HG03521 (cell line): ENCODE results near the gene UBQLN1.

Experiments used
- ATAC-seq: cut with Tn5 transposase; IDR thresholded peaks from one replicate; pipeline ENCODE4 v1.9.1; 2021; ENCODE audit warnings: mild to moderate bottlenecking, moderate library complexity; ENCODE audit not compliant: unreplicated experiment

UBQLN1 gene

DNA sequence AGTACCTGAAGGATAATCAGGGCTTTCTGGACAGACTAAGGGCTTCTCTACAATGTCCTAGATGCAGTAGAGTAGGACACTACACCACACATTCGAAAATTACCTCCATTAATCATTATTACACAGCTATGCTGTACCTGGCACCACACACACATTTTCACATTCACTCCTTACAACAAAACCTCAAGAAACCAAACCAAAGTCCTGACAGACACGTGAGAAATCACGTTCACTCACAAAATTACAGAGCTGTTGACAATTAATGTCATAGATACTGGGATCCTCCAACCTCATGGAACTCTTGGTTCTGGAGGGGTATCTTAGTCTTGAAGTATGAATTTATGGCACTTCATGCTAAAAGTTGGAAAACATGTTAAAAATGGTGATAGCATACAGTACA, 16.3 kb downstream of the UBQLN1 start:
- ATAC-seq = no peak

DNA sequence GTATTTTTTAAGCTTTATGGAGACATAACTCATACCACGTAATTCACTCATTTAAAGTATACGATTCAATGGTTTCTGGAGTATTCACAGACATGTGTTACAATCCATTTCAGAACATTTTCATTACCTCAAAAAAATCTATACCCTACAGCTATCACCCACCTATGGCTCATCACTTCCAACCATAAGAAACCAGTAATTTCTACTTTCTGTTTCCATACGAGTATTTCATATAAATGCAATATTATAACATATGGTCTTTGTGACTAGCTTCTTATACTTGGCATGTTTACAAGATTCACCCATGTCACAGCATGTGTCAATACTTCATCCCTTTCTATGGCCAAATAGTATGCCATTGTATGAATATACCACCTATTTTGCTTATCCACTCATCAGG, 18.8 kb downstream of the UBQLN1 start:
- no peak for ATAC-seq

DNA sequence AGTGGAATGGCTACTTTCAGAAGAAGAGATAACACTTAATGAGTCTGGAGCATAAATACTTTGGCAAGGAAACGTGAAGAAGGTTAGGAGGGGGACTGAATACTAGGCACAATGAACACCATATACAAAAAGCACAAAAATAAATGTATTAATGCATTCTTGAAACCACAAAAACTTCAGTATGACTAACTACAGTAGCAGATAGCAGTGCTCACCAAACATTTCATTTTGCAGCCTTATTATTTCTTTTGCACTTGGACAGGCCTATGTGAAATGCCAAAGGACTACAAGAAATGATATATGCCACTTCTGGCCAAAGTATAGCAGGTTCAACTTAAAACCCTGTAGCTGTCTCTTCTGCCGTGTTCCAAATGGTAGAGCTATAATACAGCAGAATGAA, 26.3 kb downstream of the UBQLN1 start:
- no peak for ATAC-seq

DNA sequence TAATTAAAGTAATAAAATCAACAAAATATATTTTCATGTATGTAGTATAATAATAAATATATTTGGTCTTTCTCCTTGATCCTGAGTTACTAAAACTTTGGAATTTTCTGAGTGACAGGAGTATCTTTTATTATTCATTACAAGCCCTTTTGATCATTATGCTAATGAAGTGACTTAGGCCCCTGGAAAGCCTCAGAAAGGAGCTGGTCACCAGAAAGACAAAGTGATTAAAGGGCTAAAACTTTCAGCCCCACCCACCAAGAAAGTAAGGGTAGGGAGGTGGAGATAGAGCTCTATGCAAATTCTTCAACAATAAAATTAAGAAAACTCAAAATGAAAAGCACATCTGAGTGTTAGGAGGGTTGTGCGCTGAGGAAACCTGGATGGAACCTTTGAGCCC, 27.5 kb downstream of the UBQLN1 start:
- ATAC-seq = no peak

- ATAC-seq = no peak
Measured at GRCh38 chr9:83677596-83677995, 30.2 kb downstream of the UBQLN1 start.

DNA sequence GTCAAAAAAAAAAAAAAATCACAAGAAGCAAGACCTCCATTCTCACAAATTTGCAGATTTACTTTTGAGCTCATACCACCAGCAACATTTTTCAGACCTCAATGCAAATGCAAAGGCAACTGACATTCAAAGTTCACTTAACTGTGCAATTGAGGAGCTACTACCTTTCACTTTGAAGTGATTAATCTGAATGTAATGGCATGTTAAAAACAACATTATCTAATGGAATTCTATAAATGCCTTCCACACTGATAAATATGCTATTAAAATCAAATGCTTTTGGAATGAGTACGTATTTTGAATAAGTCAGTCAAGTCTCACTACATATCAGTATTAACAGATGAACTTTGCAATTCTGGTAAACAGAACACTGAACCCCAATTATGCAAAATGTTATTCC, 32.3 kb downstream of the UBQLN1 start:
- no peak for ATAC-seq

DNA sequence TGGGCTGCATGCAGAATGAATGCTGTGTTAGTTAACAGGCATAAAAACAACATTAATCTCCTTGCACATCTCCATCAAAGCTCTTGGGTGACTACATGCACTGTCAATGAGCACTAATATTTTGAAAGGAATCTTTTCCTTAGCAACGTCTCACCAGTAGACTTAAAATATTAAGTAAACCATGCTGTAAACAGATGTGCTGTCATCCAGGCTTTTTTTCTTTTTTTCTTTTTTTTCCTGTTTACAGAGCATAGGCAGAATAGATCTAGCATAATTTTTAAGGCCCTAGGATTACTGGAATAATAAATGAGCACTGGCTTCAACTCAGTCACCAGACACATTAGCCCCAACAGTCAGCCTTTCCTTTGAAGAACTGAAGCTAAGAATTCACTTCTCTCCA, 36.3 kb downstream of the UBQLN1 start:
- no peak for ATAC-seq

DNA sequence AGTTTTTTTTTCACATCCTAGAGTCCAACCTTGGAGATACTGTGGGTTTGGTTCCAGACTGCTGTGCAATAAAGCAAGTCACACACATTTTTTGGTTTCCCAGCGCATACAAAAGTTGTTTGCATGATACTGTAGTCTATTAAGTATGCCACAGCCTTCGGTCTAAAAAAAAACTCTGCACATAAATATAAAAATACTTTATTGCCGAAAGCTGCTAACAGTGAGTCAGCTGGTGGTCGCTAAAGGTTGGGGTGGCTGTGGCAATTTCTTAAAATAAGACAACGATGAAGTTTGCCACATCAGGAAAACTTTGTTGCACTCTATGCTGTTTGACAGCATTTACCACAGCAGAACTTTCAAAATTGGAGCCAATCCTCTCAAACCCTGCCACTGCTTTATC, 37.4 kb downstream of the UBQLN1 start:
- no peak for ATAC-seq

- ATAC-seq = no peak
Measured at GRCh38 chr9:83669067-83669466, 38.7 kb downstream of the UBQLN1 start.

- no peak for ATAC-seq
Measured at GRCh38 chr9:83665580-83666200, 42.1 kb downstream of the UBQLN1 start.

- no peak for ATAC-seq
Measured at GRCh38 chr9:83662933-83663332, 44.8 kb downstream of the UBQLN1 start.

DNA sequence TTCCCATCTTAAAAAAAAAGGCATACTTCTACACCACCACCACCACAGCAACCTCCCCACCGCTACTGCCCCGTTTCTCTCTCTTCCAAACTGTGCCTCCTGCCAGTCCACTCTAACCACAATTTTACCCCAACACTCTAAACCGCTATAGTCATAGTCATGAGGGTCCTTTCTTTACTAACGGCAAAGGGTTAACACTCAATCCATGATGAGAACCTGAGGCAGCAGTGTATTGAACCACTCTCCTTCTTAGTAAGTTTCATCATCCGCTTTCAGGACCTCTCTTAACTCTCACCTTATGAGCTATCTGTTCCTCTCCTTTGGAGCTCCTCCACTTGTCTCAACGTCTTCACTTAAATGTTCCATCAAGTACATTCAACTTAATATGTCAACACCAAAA, 50.8 kb downstream of the UBQLN1 start:
- no peak for ATAC-seq

GRCh38 chr9:83656032-83656680, 51.6 kb downstream of the UBQLN1 start:
- no peak for ATAC-seq

- no peak for ATAC-seq
Measured at GRCh38 chr9:83655433-83655832, 52.3 kb downstream of the UBQLN1 start.

GRCh38 chr9:83652433-83652832, 55.3 kb downstream of the UBQLN1 start:
- ATAC-seq = no peak

DNA sequence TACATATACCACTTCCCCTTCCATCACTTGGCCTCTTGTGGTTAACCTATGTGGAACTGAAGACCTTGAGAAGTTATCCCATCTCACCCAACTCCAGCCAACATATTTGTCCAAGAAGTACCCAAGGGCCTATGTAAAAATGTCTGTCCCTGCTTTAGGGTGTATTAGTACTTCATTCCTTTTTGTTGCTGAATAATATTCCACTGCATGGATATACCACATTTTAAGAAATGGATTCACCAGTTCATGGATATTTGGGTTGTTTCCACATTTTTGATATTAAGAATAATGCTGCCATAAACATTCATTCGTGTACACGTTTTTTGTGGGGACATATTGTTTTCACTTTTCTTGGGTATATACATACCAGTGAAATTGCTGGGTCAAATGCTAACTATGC, 56.2 kb downstream of the UBQLN1 start:
- ATAC-seq = no peak

GRCh38 chr9:83649515-83649914, 58.2 kb downstream of the UBQLN1 start:
- ATAC-seq = no peak

- no peak for ATAC-seq
Measured at GRCh38 chr9:83649080-83649479, 58.7 kb downstream of the UBQLN1 start.

DNA sequence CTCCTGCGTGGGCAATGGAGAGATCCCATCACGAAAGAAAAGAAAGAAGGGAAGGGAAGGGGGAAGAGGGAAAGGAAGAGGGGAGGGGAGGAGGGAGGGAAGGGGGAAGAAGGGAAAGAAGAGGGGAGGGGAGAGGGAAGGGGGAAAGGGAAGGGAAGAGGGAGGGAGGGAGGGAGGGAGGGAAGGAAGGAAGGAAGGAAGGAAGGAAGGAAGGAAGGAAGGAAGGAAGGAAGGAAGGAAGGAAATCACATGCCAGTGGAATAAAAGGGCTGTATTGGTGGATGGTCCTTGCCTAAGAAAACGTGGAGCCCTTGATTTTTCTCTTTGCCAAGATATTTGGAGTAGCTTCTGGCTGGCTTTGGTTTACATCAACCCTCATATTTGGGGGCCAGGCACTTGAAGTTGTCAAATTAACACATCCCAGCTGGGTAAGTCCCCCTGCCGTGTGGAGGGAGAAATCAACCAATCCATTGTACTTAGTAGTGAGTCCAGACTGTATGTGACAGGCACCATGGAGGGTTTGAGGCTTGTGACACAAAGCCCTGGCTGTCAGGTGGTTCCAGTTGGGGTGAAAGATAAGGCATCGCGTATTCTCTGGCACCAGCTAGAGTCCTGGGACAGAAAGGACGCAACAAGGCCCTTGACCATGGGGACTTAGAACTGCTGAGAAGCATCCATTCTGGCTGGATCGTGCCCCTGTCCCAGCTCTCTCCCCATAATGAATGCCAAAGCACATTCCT, 61.1 kb downstream of the UBQLN1 start:
- ATAC-seq = no peak

- ATAC-seq = no peak
Measured at GRCh38 chr9:83642793-83643192, 65.0 kb downstream of the UBQLN1 start.

DNA sequence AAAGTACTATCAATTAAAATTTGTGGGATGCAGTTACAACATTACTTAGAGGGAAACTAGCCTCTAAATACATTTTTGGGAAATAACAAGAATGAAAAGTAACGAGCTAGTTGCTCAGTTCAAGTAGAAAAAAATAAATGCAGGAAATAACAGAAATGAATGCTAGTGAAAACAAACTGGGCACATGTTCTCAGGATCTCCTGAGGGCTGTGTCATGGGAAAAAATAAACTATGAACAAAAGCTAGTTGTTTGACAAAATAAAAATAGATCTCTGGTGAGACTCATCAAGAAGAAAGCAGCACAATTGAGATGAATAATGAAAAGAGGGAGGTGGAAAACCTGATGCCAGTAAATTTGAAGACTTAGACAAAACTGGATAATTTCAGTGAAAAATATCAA, 68.5 kb downstream of the UBQLN1 start:
- no peak for ATAC-seq

DNA sequence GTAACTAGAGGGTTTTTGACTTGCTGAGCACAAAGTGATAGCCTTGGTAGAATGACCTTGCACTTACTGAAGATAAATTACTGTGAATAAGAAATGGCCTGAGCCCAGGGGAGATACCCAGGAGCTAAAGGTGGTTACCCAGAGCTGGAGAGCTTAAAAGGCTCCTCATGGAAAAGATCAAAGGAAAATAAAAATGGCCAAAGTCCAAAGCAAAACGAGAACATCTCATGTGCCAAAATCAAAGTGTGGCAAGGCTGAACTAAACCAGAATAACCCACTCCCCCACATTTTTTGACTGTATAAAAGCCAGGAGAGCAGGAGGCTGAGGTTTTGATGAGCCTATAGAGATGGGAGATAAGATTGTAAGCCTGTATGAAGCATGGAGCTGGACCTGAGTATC, 70.4 kb downstream of the UBQLN1 start:
- no peak for ATAC-seq
